Measurements from ENCODE around the gene NHLRC2. TPM values are rescaled to one million over a fixed set of nuclear protein-coding genes. Genes with fewer than 3 reads are reported as not detected.
A peak's percentile ranks its signal among the peaks of the same experiment; 100 is the strongest.

The NHLRC2 gene
- total and polyA plus RNA-seq, 2 of the 13 experiments (the other 11 are each of a cell fraction or from before 2014, with no cell fraction given), result 7.6 to 12.7 TPM

DNA sequence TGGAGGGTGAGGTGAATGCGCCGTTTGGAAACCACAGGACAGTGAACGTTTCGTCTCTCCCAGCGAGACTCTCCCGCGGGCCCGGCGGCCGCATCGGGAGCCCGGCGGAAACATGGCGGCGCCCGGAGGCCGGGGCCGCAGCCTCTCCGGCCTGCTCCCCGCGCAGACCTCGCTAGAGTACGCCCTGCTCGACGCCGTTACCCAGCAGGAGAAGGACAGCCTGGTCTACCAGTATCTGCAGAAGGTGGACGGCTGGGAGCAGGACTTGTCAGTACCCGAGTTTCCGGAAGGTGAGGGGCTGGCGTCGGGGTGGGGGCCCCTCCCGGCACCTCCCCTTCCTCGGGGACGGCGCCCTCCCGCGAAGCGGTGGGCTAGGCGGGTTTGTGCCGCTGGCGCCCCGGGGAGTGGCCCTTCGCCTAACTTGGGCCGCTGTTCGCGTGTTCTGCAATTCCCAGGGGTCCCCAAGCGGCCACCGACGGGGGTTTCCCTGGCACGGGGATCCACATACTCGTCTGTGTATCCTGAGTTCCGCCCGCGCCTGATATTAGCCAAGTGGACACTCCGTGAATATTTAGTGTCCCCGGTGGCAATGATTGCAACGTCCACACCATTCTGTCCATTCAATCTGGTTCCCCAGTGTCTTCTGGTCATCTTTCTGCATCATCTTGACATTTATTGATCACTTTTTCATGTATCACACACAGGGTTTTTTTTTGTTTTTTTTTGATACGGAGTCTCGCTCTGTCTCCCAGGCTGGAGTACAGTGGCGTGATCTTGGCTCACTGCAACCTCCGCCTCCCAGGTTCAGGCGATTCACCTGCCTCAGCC, 514 bp downstream of the NHLRC2 start (continued):
- peak; percentile 73 for TF ChIP-seq POLR2G (IDR thresholded peaks at IDR 0.05; ENCODE audit: low read depth, low read length)
- TF ChIP-seq, protein P1, sequence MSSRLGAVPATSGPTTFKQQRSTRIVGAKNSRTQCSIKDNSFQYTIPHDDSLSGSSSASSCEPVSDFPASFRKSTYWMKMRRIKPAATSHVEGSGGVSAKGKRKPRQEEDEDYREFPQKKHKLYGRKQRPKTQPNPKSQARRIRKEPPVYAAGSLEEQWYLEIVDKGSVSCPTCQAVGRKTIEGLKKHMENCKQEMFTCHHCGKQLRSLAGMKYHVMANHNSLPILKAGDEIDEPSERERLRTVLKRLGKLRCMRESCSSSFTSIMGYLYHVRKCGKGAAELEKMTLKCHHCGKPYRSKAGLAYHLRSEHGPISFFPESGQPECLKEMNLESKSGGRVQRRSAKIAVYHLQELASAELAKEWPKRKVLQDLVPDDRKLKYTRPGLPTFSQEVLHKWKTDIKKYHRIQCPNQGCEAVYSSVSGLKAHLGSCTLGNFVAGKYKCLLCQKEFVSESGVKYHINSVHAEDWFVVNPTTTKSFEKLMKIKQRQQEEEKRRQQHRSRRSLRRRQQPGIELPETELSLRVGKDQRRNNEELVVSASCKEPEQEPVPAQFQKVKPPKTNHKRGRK (CRISPR knock-in tag; IDR thresholded peaks at IDR 0.05), result 0 out of 2 replicates have a peak, but pooled peaks have one; percentile 14
- TF ChIP-seq ZNF598 (CRISPR knock-in tag; IDR thresholded peaks at IDR 0.05; ENCODE audit: borderline replicate concordance), result no peak
- peak; percentile 36; the same call in 1 of the 2 replicates for TF ChIP-seq SALL2 (CRISPR knock-in tag; IDR thresholded peaks at IDR 0.05)
- TF ChIP-seq EED (CRISPR knock-in tag; IDR thresholded peaks at IDR 0.05), result peak; percentile 78; the same call in 1 of the 2 replicates
- TF ChIP-seq CBFB (CRISPR knock-in tag; IDR thresholded peaks at IDR 0.05), result peak; percentile 28; the same call in 1 of the 2 replicates
- peak; percentile 76; the same call in 1 of the 2 replicates for TF ChIP-seq TAF1 (CRISPR knock-in tag; IDR thresholded peaks at IDR 0.05)
- TF ChIP-seq POLR2AphosphoS5 (IDR thresholded peaks at IDR 0.05; ENCODE audit: low read depth, low read length), result peak; percentile 49
- 0 out of 2 replicates have a peak, but pooled peaks have one; percentile 9 for TF ChIP-seq KLF6 (CRISPR knock-in tag; IDR thresholded peaks at IDR 0.05)
- peak; percentile 67; the same call in 1 of the 2 replicates for TF ChIP-seq ZFP41 (CRISPR knock-in tag; IDR thresholded peaks at IDR 0.05; ENCODE audit: borderline replicate concordance)
- peak; percentile 77; the same call in 1 of the 2 replicates for TF ChIP-seq HES4 (CRISPR knock-in tag; IDR thresholded peaks at IDR 0.05; ENCODE audit: borderline replicate concordance)
- 0 out of 2 replicates have a peak, but pooled peaks have one; percentile 17 for TF ChIP-seq CCDC6 (CRISPR knock-in tag; IDR thresholded peaks at IDR 0.05)
- no peak for TF ChIP-seq NONO (IDR thresholded peaks at IDR 0.05)
- peak; percentile 84 for TF ChIP-seq NONO (CRISPR knock-in tag; conservative IDR thresholded peaks at IDR 0.05)
- 0 out of 2 replicates have a peak, but pooled peaks have one; percentile 3 for TF ChIP-seq CHD2 (IDR thresholded peaks at IDR 0.05; ENCODE audit: low read depth, low read length)
- TF ChIP-seq, protein P2, sequence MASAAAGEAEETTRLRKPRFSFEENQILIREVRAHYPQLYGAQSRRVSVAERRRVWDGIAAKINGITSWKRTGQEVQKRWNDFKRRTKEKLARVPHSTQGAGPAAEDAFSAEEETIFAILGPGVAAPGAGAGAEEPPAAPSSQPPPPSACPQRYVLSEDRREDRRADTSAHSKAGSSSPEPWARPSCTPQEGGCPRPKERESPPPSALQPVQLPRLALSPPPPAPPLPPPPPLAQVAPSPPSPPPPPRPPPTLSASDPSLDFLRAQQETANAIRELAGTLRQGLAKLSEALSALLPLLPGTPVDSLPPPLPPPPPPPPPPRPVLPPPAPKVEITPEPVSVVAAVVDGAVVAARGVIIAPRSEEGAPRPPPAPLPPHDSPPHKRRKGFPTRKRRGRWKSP (CRISPR knock-in tag; IDR thresholded peaks at IDR 0.05), result peak; percentile 59; the same call in 1 of the 2 replicates
- TF ChIP-seq SAP130 (CRISPR knock-in tag; IDR thresholded peaks at IDR 0.05; ENCODE audit: low read depth), result peak; percentile 27; the same call in 1 of the 2 replicates
- TF ChIP-seq, protein P3, sequence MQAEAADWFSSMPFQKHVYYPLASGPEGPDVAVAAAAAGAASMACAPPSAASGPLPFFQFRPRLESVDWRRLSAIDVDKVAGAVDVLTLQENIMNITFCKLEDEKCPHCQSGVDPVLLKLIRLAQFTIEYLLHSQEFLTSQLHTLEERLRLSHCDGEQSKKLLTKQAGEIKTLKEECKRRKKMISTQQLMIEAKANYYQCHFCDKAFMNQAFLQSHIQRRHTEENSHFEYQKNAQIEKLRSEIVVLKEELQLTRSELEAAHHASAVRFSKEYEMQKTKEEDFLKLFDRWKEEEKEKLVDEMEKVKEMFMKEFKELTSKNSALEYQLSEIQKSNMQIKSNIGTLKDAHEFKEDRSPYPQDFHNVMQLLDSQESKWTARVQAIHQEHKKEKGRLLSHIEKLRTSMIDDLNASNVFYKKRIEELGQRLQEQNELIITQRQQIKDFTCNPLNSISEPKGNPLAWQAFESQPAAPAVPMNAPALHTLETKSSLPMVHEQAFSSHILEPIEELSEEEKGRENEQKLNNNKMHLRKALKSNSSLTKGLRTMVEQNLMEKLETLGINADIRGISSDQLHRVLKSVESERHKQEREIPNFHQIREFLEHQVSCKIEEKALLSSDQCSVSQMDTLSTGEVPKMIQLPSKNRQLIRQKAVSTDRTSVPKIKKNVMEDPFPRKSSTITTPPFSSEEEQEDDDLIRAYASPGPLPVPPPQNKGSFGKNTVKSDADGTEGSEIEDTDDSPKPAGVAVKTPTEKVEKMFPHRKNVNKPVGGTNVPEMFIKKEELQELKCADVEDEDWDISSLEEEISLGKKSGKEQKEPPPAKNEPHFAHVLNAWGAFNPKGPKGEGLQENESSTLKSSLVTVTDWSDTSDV (CRISPR knock-in tag; IDR thresholded peaks at IDR 0.05), result no peak
- 0 out of 2 replicates have a peak, but pooled peaks have one; percentile 8 for TF ChIP-seq ZNF335 (CRISPR knock-in tag; IDR thresholded peaks at IDR 0.05)
- TF ChIP-seq, protein P4, sequence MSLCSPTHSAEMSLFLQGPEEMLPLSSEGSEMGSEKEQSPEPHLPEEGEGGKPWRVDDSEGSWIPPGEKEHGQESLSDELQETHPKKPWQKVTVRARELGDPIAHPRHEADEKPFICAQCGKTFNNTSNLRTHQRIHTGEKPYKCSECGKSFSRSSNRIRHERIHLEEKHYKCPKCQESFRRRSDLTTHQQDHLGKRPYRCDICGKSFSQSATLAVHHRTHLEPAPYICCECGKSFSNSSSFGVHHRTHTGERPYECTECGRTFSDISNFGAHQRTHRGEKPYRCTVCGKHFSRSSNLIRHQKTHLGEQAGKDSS (CRISPR knock-in tag; IDR thresholded peaks at IDR 0.05; ENCODE audit: borderline replicate concordance, low read depth), result peak; percentile 36; the same call in 1 of the 2 replicates
- 0 out of 2 replicates have a peak, but pooled peaks have one; percentile 30 for TF ChIP-seq ZNF562 (CRISPR knock-in tag; IDR thresholded peaks at IDR 0.05; ENCODE audit: borderline replicate concordance)
- no peak for TF ChIP-seq SCMH1 (CRISPR knock-in tag; IDR thresholded peaks at IDR 0.05; ENCODE audit: borderline replicate concordance)
- peak; percentile 52 for TF ChIP-seq ZNF747 (CRISPR knock-in tag; IDR thresholded peaks at IDR 0.05; ENCODE audit: borderline replicate concordance)
- TF ChIP-seq BCL6 (CRISPR knock-in tag; IDR thresholded peaks at IDR 0.05), result no peak
